GM10266 (cell line): ENCODE results near the gene AEN.

ENCODE experiments used
- DNase-seq: peaks from one replicate; pipeline ENCODE4 v3.0.0; 2012; ENCODE audit errors: extremely low spot score
- TF ChIP-seq, protein P1 (sequence below): IDR thresholded peaks from 2 replicates; pipeline ENCODE4 v1.5.1; 2012; ENCODE audit warnings: mild to moderate bottlenecking, low read depth; ENCODE audit not compliant: control insufficient read depth, insufficient read depth; ENCODE audit errors: missing control alignments

Gene AEN

GRCh38 chr15:88644741-88645140 is 23.6 kb downstream of the AEN start:
- no peak for DNase-seq
- TF ChIP-seq, protein P1, sequence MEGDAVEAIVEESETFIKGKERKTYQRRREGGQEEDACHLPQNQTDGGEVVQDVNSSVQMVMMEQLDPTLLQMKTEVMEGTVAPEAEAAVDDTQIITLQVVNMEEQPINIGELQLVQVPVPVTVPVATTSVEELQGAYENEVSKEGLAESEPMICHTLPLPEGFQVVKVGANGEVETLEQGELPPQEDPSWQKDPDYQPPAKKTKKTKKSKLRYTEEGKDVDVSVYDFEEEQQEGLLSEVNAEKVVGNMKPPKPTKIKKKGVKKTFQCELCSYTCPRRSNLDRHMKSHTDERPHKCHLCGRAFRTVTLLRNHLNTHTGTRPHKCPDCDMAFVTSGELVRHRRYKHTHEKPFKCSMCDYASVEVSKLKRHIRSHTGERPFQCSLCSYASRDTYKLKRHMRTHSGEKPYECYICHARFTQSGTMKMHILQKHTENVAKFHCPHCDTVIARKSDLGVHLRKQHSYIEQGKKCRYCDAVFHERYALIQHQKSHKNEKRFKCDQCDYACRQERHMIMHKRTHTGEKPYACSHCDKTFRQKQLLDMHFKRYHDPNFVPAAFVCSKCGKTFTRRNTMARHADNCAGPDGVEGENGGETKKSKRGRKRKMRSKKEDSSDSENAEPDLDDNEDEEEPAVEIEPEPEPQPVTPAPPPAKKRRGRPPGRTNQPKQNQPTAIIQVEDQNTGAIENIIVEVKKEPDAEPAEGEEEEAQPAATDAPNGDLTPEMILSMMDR: no peak

- TF ChIP-seq, protein P1: no peak
- no peak for DNase-seq
These were observed 24.3 kb downstream of the AEN start for GRCh38 chr15:88645171-88646087.

- no peak for DNase-seq
- TF ChIP-seq, protein P1: no peak
These were observed 24.9 kb downstream of the AEN start for GRCh38 chr15:88646088-88646405.

- TF ChIP-seq, protein P1: no peak
- no peak for DNase-seq
These were observed 25.8 kb downstream of the AEN start for GRCh38 chr15:88646951-88647350.

DNA sequence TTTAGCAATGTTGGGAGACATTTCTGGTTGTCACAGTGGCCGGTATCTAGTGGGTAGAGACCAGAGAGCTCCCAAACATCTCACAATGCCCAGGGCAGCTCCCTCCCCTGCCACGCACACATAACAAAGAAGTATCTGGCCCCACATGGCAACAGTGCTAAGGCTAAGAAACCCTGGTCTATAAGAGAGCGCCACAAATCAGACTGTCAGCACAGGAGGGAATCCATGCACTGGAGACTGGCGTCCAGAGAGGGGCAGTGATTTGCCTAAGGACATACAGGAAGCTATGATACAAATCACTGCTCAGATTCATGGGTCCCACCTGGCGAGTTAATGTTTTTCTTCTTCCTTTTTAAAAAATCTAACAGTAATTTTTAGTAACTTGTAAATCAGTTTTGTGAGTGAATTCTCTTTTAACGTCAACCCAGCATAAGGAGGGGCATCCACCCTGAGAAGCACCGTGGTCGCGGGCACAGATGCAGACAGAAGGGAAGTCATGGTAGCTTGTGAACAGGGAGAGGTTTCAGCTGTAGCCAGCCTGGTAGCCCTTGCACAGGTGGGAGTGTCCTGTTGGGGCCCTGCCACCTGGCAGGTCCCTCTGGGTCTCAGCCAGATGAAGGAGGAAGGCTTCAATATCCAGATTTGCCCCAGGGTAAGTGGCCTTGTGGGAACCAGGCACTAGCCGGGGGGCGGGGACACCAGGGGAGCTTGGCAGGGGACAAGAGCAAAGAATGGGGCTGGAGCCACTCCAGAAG is 26.4 kb downstream of the AEN start:
- no peak for DNase-seq
- TF ChIP-seq, protein P1: no peak

DNA sequence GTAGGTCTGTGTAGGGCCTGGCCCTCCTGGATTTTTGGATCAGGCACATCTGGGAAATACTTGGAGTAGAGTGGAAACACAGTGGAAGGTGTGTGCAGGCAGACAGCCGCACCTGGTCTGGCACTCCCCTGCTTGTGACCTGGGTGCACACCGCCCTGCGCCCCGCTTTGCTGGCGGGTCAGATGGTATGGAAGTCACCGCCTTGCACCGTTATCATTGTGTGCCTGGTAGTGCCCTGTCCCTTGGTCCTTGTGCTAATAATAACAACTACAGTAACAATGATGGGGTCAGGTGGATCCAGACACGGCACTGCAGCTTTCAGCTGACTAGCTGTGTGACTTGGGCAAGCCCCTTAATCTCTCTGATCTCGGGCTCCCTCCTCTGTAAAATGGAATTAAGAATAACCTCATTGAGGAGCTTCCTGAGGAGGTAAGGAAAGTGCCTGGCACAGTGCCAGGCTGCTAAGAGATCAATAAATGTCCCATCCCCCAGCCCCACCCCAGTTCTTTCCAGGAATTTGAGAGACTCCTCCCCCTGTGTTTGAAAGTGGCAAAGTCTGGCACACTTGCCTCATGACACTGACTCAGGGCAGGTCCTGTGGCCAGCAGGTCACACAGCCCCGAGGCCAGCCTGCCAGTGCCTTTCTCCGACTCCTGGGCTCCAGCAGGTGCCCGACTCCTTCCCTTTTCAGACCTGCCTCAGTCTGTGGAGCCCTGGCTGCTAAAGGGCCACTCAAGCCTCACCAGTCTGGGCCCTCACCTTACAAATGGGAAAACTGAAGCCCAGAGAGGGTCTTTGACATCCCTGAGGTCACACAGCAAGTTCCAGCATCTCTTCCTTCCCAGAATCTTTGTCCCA is 27.4 kb downstream of the AEN start:
- TF ChIP-seq, protein P1: no peak
- DNase-seq: no peak
